Measurements from ENCODE around the gene FAM120A.

The FAM120A gene

GRCh38 chr9:93461821-93462220 is 10.3 kb downstream of the FAM120A start:
- Histone ChIP-seq H2BK15ac (ENCODE audit: low read depth, poor library complexity, severe bottlenecking) (no peak overlapping the region), H2AFZ (ENCODE audit: low read depth, low read length) (no peak overlapping the region), H3K4me3 (ENCODE audit: insufficient read depth in 1 of 2, low read depth in 1 of 2, low read length in 2 of 2) (no peak overlapping the region), H3K4ac (ENCODE audit: low read depth in 1 of 2, low read length in 2 of 2) (no peak overlapping the region), H3K79me1 (replicated peaks; ENCODE audit: low read length, poor library complexity, severe bottlenecking) (peaks cover 5% of the 10 kb centered on the region), H3K4me1 (ENCODE audit: control insufficient read depth, insufficient read depth, low read depth, low read length) (peaks cover 9% of the 10 kb centered on the region), H2BK12ac (ENCODE audit: low read length in 2 of 2) (no peak overlapping the region), H3K18ac (ENCODE audit: low read depth in 1 of 2, low read length in 2 of 2) (no peak overlapping the region), H3K14ac (ENCODE audit: low read length in 2 of 2) (no peak overlapping the region), H3K9me3 (ENCODE audit: control insufficient read depth, low read length) (no peaks in the 10 kb centered on the region), H2BK5ac (ENCODE audit: low read depth, low read length, poor library complexity, severe bottlenecking) (no peak overlapping the region), H2BK120ac (ENCODE audit: low read depth, low read length) (no peak overlapping the region), H3K27me3 (ENCODE audit: control insufficient read depth in 1 of 2, insufficient read depth in 1 of 2, low read length in 2 of 2) (no peaks in the 10 kb centered on the region), H4K8ac (ENCODE audit: low read length) (no peak overlapping the region), H3K4me2 (ENCODE audit: low read length, poor library complexity, severe bottlenecking) (no peak overlapping the region), H3K27ac (ENCODE audit: low read length, poor library complexity, severe bottlenecking) (no peak overlapping the region), H3K36me3 (ENCODE audit: control insufficient read depth in 1 of 2, insufficient read depth in 2 of 2, low read depth in 1 of 2, low read length in 2 of 2) (no peaks in the 10 kb centered on the region), H3K23ac (ENCODE audit: low read length in 2 of 2) (no peak overlapping the region), H2AK5ac (ENCODE audit: low read length, severe bottlenecking) (no peak overlapping the region), H4K91ac (ENCODE audit: low read length) (no peak overlapping the region), H3K9ac (ENCODE audit: low read length) (no peak overlapping the region)
- no peak for DNase-seq
- WGBS: no CpG with 5 or more reads among the region's 2 CpGs

- Histone ChIP-seq H3K18ac (ENCODE audit: low read depth in 1 of 2, low read length in 2 of 2) (no peak overlapping the region), H3K27ac (ENCODE audit: low read length, poor library complexity, severe bottlenecking) (no peak overlapping the region), H2BK5ac (ENCODE audit: low read depth, low read length, poor library complexity, severe bottlenecking) (no peak overlapping the region), H3K9me3 (ENCODE audit: control insufficient read depth, low read length) (no peaks in the 10 kb centered on the region), H3K27me3 (ENCODE audit: control insufficient read depth in 1 of 2, insufficient read depth in 1 of 2, low read length in 2 of 2) (no peaks in the 10 kb centered on the region), H2BK12ac (ENCODE audit: low read length in 2 of 2) (no peak overlapping the region), H3K14ac (ENCODE audit: low read length in 2 of 2) (no peak overlapping the region), H3K4me2 (ENCODE audit: low read length, poor library complexity, severe bottlenecking) (no peak overlapping the region), H3K4me3 (ENCODE audit: insufficient read depth in 1 of 2, low read depth in 1 of 2, low read length in 2 of 2) (no peak overlapping the region), H3K79me1 (replicated peaks; ENCODE audit: low read length, poor library complexity, severe bottlenecking) (peaks cover 5% of the 10 kb centered on the region), H2BK15ac (ENCODE audit: low read depth, poor library complexity, severe bottlenecking) (no peak overlapping the region), H3K4ac (ENCODE audit: low read depth in 1 of 2, low read length in 2 of 2) (no peak overlapping the region), H3K36me3 (ENCODE audit: control insufficient read depth in 1 of 2, insufficient read depth in 2 of 2, low read depth in 1 of 2, low read length in 2 of 2) (no peaks in the 10 kb centered on the region), H3K4me1 (ENCODE audit: control insufficient read depth, insufficient read depth, low read depth, low read length) (peaks cover 13% of the 10 kb centered on the region), H2BK120ac (ENCODE audit: low read depth, low read length) (no peak overlapping the region), H3K9ac (ENCODE audit: low read length) (no peak overlapping the region), H4K91ac (ENCODE audit: low read length) (no peak overlapping the region), H2AFZ (ENCODE audit: low read depth, low read length) (no peak overlapping the region), H2AK5ac (ENCODE audit: low read length, severe bottlenecking) (no peak overlapping the region), H4K8ac (ENCODE audit: low read length) (no peak overlapping the region), H3K23ac (ENCODE audit: low read length in 2 of 2) (no peak overlapping the region)
- 97% methylated on average over 1 of the region's 4 CpGs for WGBS
- no peak for DNase-seq
These were observed 12.3 kb downstream of the FAM120A start for GRCh38 chr9:93463638-93464248.

GRCh38 chr9:93464395-93464794 is 12.9 kb downstream of the FAM120A start:
- Histone ChIP-seq H4K8ac (ENCODE audit: low read length) (no peak overlapping the region), H3K27me3 (ENCODE audit: control insufficient read depth in 1 of 2, insufficient read depth in 1 of 2, low read length in 2 of 2) (no peaks in the 10 kb centered on the region), H3K9me3 (ENCODE audit: control insufficient read depth, low read length) (no peaks in the 10 kb centered on the region), H2BK5ac (ENCODE audit: low read depth, low read length, poor library complexity, severe bottlenecking) (no peak overlapping the region), H2BK120ac (ENCODE audit: low read depth, low read length) (no peak overlapping the region), H3K23ac (ENCODE audit: low read length in 2 of 2) (no peak overlapping the region), H3K14ac (ENCODE audit: low read length in 2 of 2) (no peak overlapping the region), H3K4ac (ENCODE audit: low read depth in 1 of 2, low read length in 2 of 2) (no peak overlapping the region), H2BK15ac (ENCODE audit: low read depth, poor library complexity, severe bottlenecking) (no peak overlapping the region), H3K4me2 (ENCODE audit: low read length, poor library complexity, severe bottlenecking) (no peak overlapping the region), H2BK12ac (ENCODE audit: low read length in 2 of 2) (no peak overlapping the region), H2AFZ (ENCODE audit: low read depth, low read length) (no peak overlapping the region), H3K9ac (ENCODE audit: low read length) (no peak overlapping the region), H3K27ac (ENCODE audit: low read length, poor library complexity, severe bottlenecking) (no peak overlapping the region), H3K36me3 (ENCODE audit: control insufficient read depth in 1 of 2, insufficient read depth in 2 of 2, low read depth in 1 of 2, low read length in 2 of 2) (no peaks in the 10 kb centered on the region), H3K4me1 (ENCODE audit: control insufficient read depth, insufficient read depth, low read depth, low read length) (peaks cover 16% of the 10 kb centered on the region), H3K18ac (ENCODE audit: low read depth in 1 of 2, low read length in 2 of 2) (no peak overlapping the region), H2AK5ac (ENCODE audit: low read length, severe bottlenecking) (no peak overlapping the region), H4K91ac (ENCODE audit: low read length) (no peak overlapping the region), H3K79me1 (replicated peaks; ENCODE audit: low read length, poor library complexity, severe bottlenecking) (peaks cover 4% of the 10 kb centered on the region), H3K4me3 (ENCODE audit: insufficient read depth in 1 of 2, low read depth in 1 of 2, low read length in 2 of 2) (no peak overlapping the region)
- no peak for DNase-seq
- 65% methylated on average over 2 of the region's 3 CpGs for WGBS

DNA sequence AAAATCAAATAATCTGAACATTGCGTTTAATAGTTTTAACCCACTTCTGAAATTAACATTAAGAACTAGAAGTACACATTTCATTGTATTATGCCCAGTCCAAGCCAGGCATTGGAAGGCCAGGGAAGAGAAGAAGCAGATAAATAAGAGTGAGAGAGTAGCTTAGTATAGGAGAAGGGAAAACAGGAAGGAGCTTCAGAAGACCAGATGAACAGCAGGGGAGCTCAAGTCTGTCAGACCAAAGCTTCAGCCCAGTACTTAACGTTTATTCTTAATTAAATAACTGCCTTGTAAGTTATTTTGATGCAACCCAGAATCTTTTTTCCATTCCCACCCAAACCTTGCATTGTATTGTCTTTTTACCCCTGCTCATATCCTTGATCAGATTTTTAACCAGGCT is 13.4 kb downstream of the FAM120A start:
- H2BK15ac ChIP-seq (ENCODE audit: low read depth, poor library complexity, severe bottlenecking): no peak overlapping the region

More for the DNA sequence above, 13.4 kb downstream of the FAM120A start:
- Histone ChIP-seq H2AFZ (ENCODE audit: low read depth, low read length) (no peak overlapping the region), H3K18ac (ENCODE audit: low read depth in 1 of 2, low read length in 2 of 2) (no peak overlapping the region), H3K27me3 (ENCODE audit: control insufficient read depth in 1 of 2, insufficient read depth in 1 of 2, low read length in 2 of 2) (no peaks in the 10 kb centered on the region), H3K79me1 (replicated peaks; ENCODE audit: low read length, poor library complexity, severe bottlenecking) (peaks cover 3% of the 10 kb centered on the region), H2AK5ac (ENCODE audit: low read length, severe bottlenecking) (no peak overlapping the region), H2BK5ac (ENCODE audit: low read depth, low read length, poor library complexity, severe bottlenecking) (no peak overlapping the region), H3K23ac (ENCODE audit: low read length in 2 of 2) (no peak overlapping the region), H3K4ac (ENCODE audit: low read depth in 1 of 2, low read length in 2 of 2) (no peak overlapping the region), H3K14ac (ENCODE audit: low read length in 2 of 2) (no peak overlapping the region), H3K4me3 (ENCODE audit: insufficient read depth in 1 of 2, low read depth in 1 of 2, low read length in 2 of 2) (no peak overlapping the region), H4K8ac (ENCODE audit: low read length) (no peak overlapping the region), H3K27ac (ENCODE audit: low read length, poor library complexity, severe bottlenecking) (no peak overlapping the region), H3K4me1 (ENCODE audit: control insufficient read depth, insufficient read depth, low read depth, low read length) (peaks cover 16% of the 10 kb centered on the region), H3K9me3 (ENCODE audit: control insufficient read depth, low read length) (no peaks in the 10 kb centered on the region), H2BK12ac (ENCODE audit: low read length in 2 of 2) (no peak overlapping the region), H3K9ac (ENCODE audit: low read length) (no peak overlapping the region), H3K36me3 (ENCODE audit: control insufficient read depth in 1 of 2, insufficient read depth in 2 of 2, low read depth in 1 of 2, low read length in 2 of 2) (no peaks in the 10 kb centered on the region), H4K91ac (ENCODE audit: low read length) (no peak overlapping the region), H2BK120ac (ENCODE audit: low read depth, low read length) (no peak overlapping the region), H3K4me2 (ENCODE audit: low read length, poor library complexity, severe bottlenecking) (no peak overlapping the region)
- DNase-seq: no peak
- WGBS: 0% methylated on average over 1 of the region's 2 CpGs
